Measurements from ENCODE around the gene UBA1. TPM values are rescaled to one million over a fixed set of nuclear protein-coding genes. Genes with fewer than 3 reads are reported as not detected.
A peak's percentile ranks its signal among the peaks of the same experiment; 100 is the strongest.

UBA1 gene
- total RNA-seq, 3 donors from 2014 or later, result 160 to 198 (median 172) TPM

GRCh38 chrX:47176101-47176740 lies 17.4 kb upstream of the UBA1 start:
- no peaks in the 10 kb centered on the region for H3K36me3 ChIP-seq (ENCODE audit: low read depth)
- no peaks in the 10 kb centered on the region for H3K4me1 ChIP-seq (ENCODE audit: low read depth)
- H3K4me3 ChIP-seq, result no peak overlapping the region
- ATAC-seq (no peak), DNase-seq (no peak)
- TF ChIP-seq, protein P1, sequence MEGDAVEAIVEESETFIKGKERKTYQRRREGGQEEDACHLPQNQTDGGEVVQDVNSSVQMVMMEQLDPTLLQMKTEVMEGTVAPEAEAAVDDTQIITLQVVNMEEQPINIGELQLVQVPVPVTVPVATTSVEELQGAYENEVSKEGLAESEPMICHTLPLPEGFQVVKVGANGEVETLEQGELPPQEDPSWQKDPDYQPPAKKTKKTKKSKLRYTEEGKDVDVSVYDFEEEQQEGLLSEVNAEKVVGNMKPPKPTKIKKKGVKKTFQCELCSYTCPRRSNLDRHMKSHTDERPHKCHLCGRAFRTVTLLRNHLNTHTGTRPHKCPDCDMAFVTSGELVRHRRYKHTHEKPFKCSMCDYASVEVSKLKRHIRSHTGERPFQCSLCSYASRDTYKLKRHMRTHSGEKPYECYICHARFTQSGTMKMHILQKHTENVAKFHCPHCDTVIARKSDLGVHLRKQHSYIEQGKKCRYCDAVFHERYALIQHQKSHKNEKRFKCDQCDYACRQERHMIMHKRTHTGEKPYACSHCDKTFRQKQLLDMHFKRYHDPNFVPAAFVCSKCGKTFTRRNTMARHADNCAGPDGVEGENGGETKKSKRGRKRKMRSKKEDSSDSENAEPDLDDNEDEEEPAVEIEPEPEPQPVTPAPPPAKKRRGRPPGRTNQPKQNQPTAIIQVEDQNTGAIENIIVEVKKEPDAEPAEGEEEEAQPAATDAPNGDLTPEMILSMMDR (IDR thresholded peaks at IDR 0.05), result no peak
- intact Hi-C loops (cut with DNase I, micrococcal nuclease), result no loop called here
- H3K9me3 ChIP-seq, result no peaks in the 10 kb centered on the region

DNA sequence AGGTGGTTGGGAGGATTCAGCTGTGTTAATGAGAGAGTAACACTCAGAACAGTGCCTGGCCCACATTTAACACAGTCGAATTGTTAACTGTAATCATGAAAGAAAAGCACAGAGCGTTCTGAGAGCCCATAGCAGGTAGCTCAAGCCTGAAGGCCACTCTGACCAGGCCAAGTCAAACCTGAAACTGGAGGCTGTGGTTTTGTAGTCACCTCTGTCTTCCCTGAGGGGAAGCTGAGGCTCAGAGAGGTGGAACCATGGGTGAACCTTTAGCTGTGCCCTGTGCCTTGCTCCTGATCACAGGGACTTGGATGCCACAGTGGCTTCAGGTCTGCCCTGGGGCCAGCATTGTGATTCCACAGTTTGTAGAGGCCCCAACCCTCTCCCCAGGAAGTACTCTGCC lies 16.6 kb upstream of the UBA1 start:
- Histone ChIP-seq H3K4me1 (ENCODE audit: low read depth) (no peaks in the 10 kb centered on the region), H3K9me3 (no peaks in the 10 kb centered on the region), H3K36me3 (ENCODE audit: low read depth) (no peaks in the 10 kb centered on the region), H3K4me3 (no peak overlapping the region)
- TF ChIP-seq, protein P1 (IDR thresholded peaks at IDR 0.05), result no peak
- DNase-seq, result no peak
- intact Hi-C loops (cut with DNase I, micrococcal nuclease), result no loop called here
- ATAC-seq, result no peak

DNA sequence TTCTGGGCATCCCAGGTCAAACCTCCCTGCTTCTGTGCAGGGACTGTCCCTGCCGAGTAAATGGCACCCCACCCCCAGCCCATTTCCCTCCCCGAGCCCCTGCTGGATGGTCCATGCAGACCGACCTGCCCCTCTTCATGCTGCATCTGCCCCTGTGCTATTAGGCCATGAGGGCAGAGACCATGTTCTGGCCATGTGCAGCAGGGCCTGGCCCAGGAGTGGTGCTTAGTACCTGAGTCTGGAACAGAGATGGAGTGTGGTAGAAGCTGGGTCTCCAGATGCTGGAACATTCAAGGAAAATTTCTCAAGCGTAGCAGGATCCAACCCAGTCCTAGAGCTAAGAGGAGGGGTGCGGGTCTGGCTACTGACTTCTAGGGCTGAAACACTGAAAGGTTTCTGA lies 15.3 kb upstream of the UBA1 start:
- Histone ChIP-seq H3K9me3 (no peaks in the 10 kb centered on the region), H3K4me1 (ENCODE audit: low read depth) (no peaks in the 10 kb centered on the region), H3K36me3 (ENCODE audit: low read depth) (no peaks in the 10 kb centered on the region), H3K4me3 (no peak overlapping the region)
- ATAC-seq (no peak), DNase-seq (no peak)
- TF ChIP-seq, protein P1 (IDR thresholded peaks at IDR 0.05), result no peak
- intact Hi-C loops (cut with DNase I, micrococcal nuclease), result no loop called here

- no peak for DNase-seq
- ATAC-seq, result peak; percentile 14
- no peaks in the 10 kb centered on the region for H3K9me3 ChIP-seq
- intact Hi-C loops (cut with DNase I, micrococcal nuclease), result no loop called here
- no peaks in the 10 kb centered on the region for H3K36me3 ChIP-seq (ENCODE audit: low read depth)
- H3K4me3 ChIP-seq, result no peak overlapping the region
- no peaks in the 10 kb centered on the region for H3K4me1 ChIP-seq (ENCODE audit: low read depth)
- TF ChIP-seq, protein P1 (IDR thresholded peaks at IDR 0.05), result no peak
Observed at GRCh38 chrX:47179221-47179927, 14.3 kb upstream of the UBA1 start.

- TF ChIP-seq, protein P1 (IDR thresholded peaks at IDR 0.05), result no peak
- intact Hi-C loops (cut with DNase I, micrococcal nuclease), result no loop called here
- no peaks in the 10 kb centered on the region for H3K36me3 ChIP-seq (ENCODE audit: low read depth)
- H3K4me1 ChIP-seq (ENCODE audit: low read depth), result no peaks in the 10 kb centered on the region
- no peak for DNase-seq
- no peak overlapping the region for H3K4me3 ChIP-seq
- ATAC-seq, result no peak
- H3K9me3 ChIP-seq, result no peaks in the 10 kb centered on the region
Observed at GRCh38 chrX:47179928-47180255, 13.7 kb upstream of the UBA1 start.

Measured in mucosa of descending colon (tissue), 3 donors.